ENCODE measurements around the gene TMEM31.

Gene TMEM31

GRCh38 chrX:103687073-103687695 is 23.5 kb upstream of the TMEM31 start (continued):
- TF ChIP-seq ZSCAN4 (tag by site-specific recombination; IDR thresholded peaks at IDR 0.05) (0 out of 2 replicates have a peak, but pooled peaks have one; percentile 29), SALL2 (tag by site-specific recombination; IDR thresholded peaks at IDR 0.05; ENCODE audit: borderline replicate concordance) (no peak), MEIS1 (CRISPR knock-in tag; IDR thresholded peaks at IDR 0.05; ENCODE audit: borderline replicate concordance) (no peak), TCF7L2 (IDR thresholded peaks at IDR 0.05; ENCODE audit: borderline replicate concordance, low read depth, low read length) (no peak), ZNF132 (tag by site-specific recombination; IDR thresholded peaks at IDR 0.05; ENCODE audit: borderline replicate concordance) (no peak), ZBTB26 (tag by site-specific recombination; optimal IDR thresholded peaks at IDR 0.05) (peak; percentile 97), ZNF658 (tag by site-specific recombination; IDR thresholded peaks at IDR 0.05) (no peak), PRDM1 (tag by site-specific recombination; IDR thresholded peaks at IDR 0.05) (no peak), SP2 (tag by site-specific recombination; IDR thresholded peaks at IDR 0.05) (no peak), ZNF701 (tag by site-specific recombination; IDR thresholded peaks at IDR 0.05) (no peak), ZBTB8A (tag by site-specific recombination; IDR thresholded peaks at IDR 0.05) (peak; percentile 47; the same call in 1 of the 2 replicates), KLF16 (tag by site-specific recombination; IDR thresholded peaks at IDR 0.05) (peak; percentile 83), ZFHX2 (tag by site-specific recombination; conservative IDR thresholded peaks at IDR 0.05) (peak; percentile 61), GLIS1 (tag by site-specific recombination; IDR thresholded peaks at IDR 0.05) (peak; percentile 69), ZNF114 (tag by site-specific recombination; IDR thresholded peaks at IDR 0.05) (no peak), ZNF24 (tag by site-specific recombination; IDR thresholded peaks at IDR 0.05) (0 out of 2 replicates have a peak, but pooled peaks have one; percentile 14), YY1 (tag by site-specific recombination; IDR thresholded peaks at IDR 0.05) (0 out of 2 replicates have a peak, but pooled peaks have one; percentile 21), ZBTB44 (tag by site-specific recombination; IDR thresholded peaks at IDR 0.05) (no peak), ZNF555 (tag by site-specific recombination; conservative IDR thresholded peaks at IDR 0.05) (no peak), ZBTB21 (tag by site-specific recombination; IDR thresholded peaks at IDR 0.05) (no peak), REPIN1 (tag by site-specific recombination; IDR thresholded peaks at IDR 0.05; ENCODE audit: low read depth) (no peak), ZNF777 (tag by site-specific recombination; IDR thresholded peaks at IDR 0.05; ENCODE audit: borderline replicate concordance) (no peak), HIC1 (tag by site-specific recombination; IDR thresholded peaks at IDR 0.05) (no peak), GFI1B (tag by site-specific recombination; IDR thresholded peaks at IDR 0.05) (0 out of 2 replicates have a peak, but pooled peaks have one; percentile 22), ZNF426 (tag by site-specific recombination; IDR thresholded peaks at IDR 0.05) (no peak)
- TF ChIP-seq, protein P1, sequence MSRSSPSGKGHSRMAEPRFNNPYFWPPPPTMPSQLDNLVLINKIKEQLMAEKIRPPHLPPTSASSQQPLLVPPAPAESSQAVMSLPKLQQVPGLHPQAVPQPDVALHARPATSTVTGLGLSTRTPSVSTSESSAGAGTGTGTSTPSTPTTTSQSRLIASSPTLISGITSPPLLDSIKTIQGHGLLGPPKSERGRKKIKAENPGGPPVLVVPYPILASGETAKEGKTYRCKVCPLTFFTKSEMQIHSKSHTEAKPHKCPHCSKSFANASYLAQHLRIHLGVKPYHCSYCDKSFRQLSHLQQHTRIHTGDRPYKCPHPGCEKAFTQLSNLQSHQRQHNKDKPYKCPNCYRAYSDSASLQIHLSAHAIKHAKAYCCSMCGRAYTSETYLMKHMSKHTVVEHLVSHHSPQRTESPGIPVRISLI (tag by site-specific recombination; IDR thresholded peaks at IDR 0.05) = peak; percentile 100
- TF ChIP-seq, protein P2, sequence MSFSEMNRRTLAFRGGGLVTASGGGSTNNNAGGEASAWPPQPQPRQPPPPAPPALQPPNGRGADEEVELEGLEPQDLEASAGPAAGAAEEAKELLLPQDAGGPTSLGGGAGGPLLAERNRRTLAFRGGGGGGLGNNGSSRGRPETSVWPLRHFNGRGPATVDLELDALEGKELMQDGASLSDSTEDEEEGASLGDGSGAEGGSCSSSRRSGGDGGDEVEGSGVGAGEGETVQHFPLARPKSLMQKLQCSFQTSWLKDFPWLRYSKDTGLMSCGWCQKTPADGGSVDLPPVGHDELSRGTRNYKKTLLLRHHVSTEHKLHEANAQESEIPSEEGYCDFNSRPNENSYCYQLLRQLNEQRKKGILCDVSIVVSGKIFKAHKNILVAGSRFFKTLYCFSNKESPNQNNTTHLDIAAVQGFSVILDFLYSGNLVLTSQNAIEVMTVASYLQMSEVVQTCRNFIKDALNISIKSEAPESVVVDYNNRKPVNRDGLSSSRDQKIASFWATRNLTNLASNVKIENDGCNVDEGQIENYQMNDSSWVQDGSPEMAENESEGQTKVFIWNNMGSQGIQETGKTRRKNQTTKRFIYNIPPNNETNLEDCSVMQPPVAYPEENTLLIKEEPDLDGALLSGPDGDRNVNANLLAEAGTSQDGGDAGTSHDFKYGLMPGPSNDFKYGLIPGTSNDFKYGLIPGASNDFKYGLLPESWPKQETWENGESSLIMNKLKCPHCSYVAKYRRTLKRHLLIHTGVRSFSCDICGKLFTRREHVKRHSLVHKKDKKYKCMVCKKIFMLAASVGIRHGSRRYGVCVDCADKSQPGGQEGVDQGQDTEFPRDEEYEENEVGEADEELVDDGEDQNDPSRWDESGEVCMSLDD (tag by site-specific recombination; IDR thresholded peaks at IDR 0.05) = no peak

All from HEK293 (cell line).